WTC11 (cell line): ENCODE results near the gene FOXO3. TPM values are rescaled to one million over a fixed set of nuclear protein-coding genes. Genes with fewer than 3 reads are reported as not detected.

ENCODE experiments used
- ATAC-seq: fragments of 200-7000 bp; cut with Tn5 transposase; 2 replicates; pipeline ENCODE4 v1.10.0; 2021; ENCODE audit warnings: mild to moderate bottlenecking, moderate library complexity
- CTCF ChIA-PET: fragments of 300-600 bp; sonication (Branson Sonifier 250); formaldehyde crosslinking; loops from one replicate; lab custom pipeline; 2021; ENCODE audit warnings: antibody characterized with exemption; lab: Charles Lee
- POLR2A ChIA-PET: fragments of 350-600 bp; sonication (Branson Sonifier 250); formaldehyde crosslinking; loops from one replicate; lab custom pipeline; 2021; ENCODE audit warnings: antibody characterized with exemption; lab: Charles Lee
- DNase-seq: peaks from one replicate; pipeline ENCODE4 v3.0.0; 2021; ENCODE audit warnings: low spot score
- H3K27ac Mint-ChIP-seq: 2 replicates; pipeline ENCODE4 v1.8.0; 2021; ENCODE audit warnings: mixed read lengths
- H3K27me3 Mint-ChIP-seq: 2 replicates; pipeline ENCODE4 v1.8.0; 2021; ENCODE audit warnings: low read depth, mild to moderate bottlenecking, moderate library complexity, mixed read lengths
- H3K36me3 Mint-ChIP-seq: 2 replicates; pipeline ENCODE4 v1.8.0; 2021; ENCODE audit warnings: mixed read lengths
- H3K4me1 Mint-ChIP-seq: 2 replicates; pipeline ENCODE4 v1.8.0; 2022; ENCODE audit warnings: mixed read lengths
- H3K4me3 Mint-ChIP-seq: 2 replicates; pipeline ENCODE4 v1.8.0; 2021; ENCODE audit warnings: mild to moderate bottlenecking, moderate library complexity, mixed read lengths
- H3K9me3 Mint-ChIP-seq: 2 replicates; pipeline ENCODE4 v1.8.0; 2021; ENCODE audit warnings: mixed read lengths
- CBFB ChIP-seq: sonication (generic); formaldehyde crosslinking; IDR thresholded peaks from 2 replicates; pipeline ENCODE4 v1.8.1; 2022; ENCODE audit warnings: mild to moderate bottlenecking, low read depth, missing genetic modification reagents
- ELF4 ChIP-seq: sonication (generic); formaldehyde crosslinking; IDR thresholded peaks from 2 replicates; pipeline ENCODE4 v1.8.1; 2022; ENCODE audit warnings: low read depth, mild to moderate bottlenecking, moderate library complexity, missing genetic modification reagents
- ERG ChIP-seq: fragments of 250-450 bp; sonication (Bioruptor Pico); IDR thresholded peaks from 2 replicates; pipeline ENCODE4 v1.8.0; 2021; ENCODE audit warnings: mild to moderate bottlenecking
- ESRRA ChIP-seq: sonication (generic); formaldehyde crosslinking; IDR thresholded peaks from 2 replicates; pipeline ENCODE4 v1.8.1; 2022; ENCODE audit warnings: mild to moderate bottlenecking, missing genetic modification reagents, borderline replicate concordance
- ETV6 ChIP-seq: sonication (generic); formaldehyde crosslinking; IDR thresholded peaks from 2 replicates; pipeline ENCODE4 v1.8.1; 2022; ENCODE audit warnings: mild to moderate bottlenecking, missing genetic modification reagents
- GABPB1 ChIP-seq: sonication (generic); formaldehyde crosslinking; IDR thresholded peaks from 2 replicates; pipeline ENCODE4 v1.8.1; 2023; ENCODE audit warnings: mild to moderate bottlenecking, missing genetic modification reagents
- GRHL2 ChIP-seq: fragments of 250-450 bp; sonication (Bioruptor Pico); IDR thresholded peaks from 2 replicates; pipeline ENCODE4 v1.8.0; 2022; ENCODE audit warnings: mild to moderate bottlenecking, moderate library complexity; ENCODE audit not compliant: insufficient replicate concordance, severe bottlenecking
- HMGXB4 ChIP-seq: sonication (generic); formaldehyde crosslinking; IDR thresholded peaks from 2 replicates; pipeline ENCODE4 v1.8.1; 2023; ENCODE audit warnings: mild to moderate bottlenecking, moderate library complexity, missing genetic modification reagents
- MXD4 ChIP-seq: fragments of 250-450 bp; sonication (Bioruptor Pico); IDR thresholded peaks from 2 replicates; pipeline ENCODE4 v1.8.0; 2021; ENCODE audit warnings: mild to moderate bottlenecking, moderate library complexity, borderline replicate concordance
- NFYB ChIP-seq: sonication (generic); formaldehyde crosslinking; conservative IDR thresholded peaks from 2 replicates; pipeline ENCODE4 v1.8.0; 2022; ENCODE audit warnings: low read depth, missing genetic modification reagents
- PREB ChIP-seq: sonication (generic); formaldehyde crosslinking; IDR thresholded peaks from 2 replicates; pipeline ENCODE4 v1.8.1; 2022; ENCODE audit warnings: mild to moderate bottlenecking, missing genetic modification reagents, moderate library complexity, borderline replicate concordance
- SMAD4 ChIP-seq: sonication (generic); formaldehyde crosslinking; IDR thresholded peaks from 2 replicates; pipeline ENCODE4 v1.8.0; 2022; ENCODE audit warnings: mild to moderate bottlenecking, missing genetic modification reagents
- STAT6 ChIP-seq: sonication (generic); formaldehyde crosslinking; conservative IDR thresholded peaks from 2 replicates; pipeline ENCODE4 v1.8.1; 2023; ENCODE audit warnings: mild to moderate bottlenecking, low read depth, missing genetic modification reagents, moderate library complexity
- TCF7 ChIP-seq: sonication (generic); formaldehyde crosslinking; IDR thresholded peaks from 2 replicates; pipeline ENCODE4 v1.8.0; 2022; ENCODE audit warnings: mild to moderate bottlenecking, low read depth, missing genetic modification reagents, moderate library complexity
- ZNF416 ChIP-seq: fragments of 250-450 bp; sonication (Bioruptor Pico); IDR thresholded peaks from 2 replicates; pipeline ENCODE4 v1.9.0; 2021; ENCODE audit warnings: mild to moderate bottlenecking, inconsistent platforms
- total RNA-seq: library from RNA; stranded (reverse); gene quantifications from 3 replicates; pipeline ENCODE4 v1.2.3, GENCODE V29; 2021
- TF ChIP-seq, protein P1 (sequence below): sonication (generic); formaldehyde crosslinking; IDR thresholded peaks from 2 replicates; pipeline ENCODE4 v1.8.1; 2023; ENCODE audit warnings: mild to moderate bottlenecking, missing genetic modification reagents
- TF ChIP-seq, protein P2 (sequence below): fragments of 250-450 bp; sonication (Bioruptor Pico); IDR thresholded peaks from 2 replicates; pipeline ENCODE4 v1.9.0; 2021; ENCODE audit warnings: mild to moderate bottlenecking, borderline replicate concordance
- TF ChIP-seq, protein P3 (sequence below): sonication (generic); formaldehyde crosslinking; IDR thresholded peaks from 2 replicates; pipeline ENCODE4 v1.8.1; 2022; ENCODE audit warnings: low read depth, mild to moderate bottlenecking, moderate library complexity, missing genetic modification reagents, borderline replicate concordance

FOXO3 gene
- total RNA-seq, 1 experiment from 2014 or later = 15.6 TPM

DNA sequence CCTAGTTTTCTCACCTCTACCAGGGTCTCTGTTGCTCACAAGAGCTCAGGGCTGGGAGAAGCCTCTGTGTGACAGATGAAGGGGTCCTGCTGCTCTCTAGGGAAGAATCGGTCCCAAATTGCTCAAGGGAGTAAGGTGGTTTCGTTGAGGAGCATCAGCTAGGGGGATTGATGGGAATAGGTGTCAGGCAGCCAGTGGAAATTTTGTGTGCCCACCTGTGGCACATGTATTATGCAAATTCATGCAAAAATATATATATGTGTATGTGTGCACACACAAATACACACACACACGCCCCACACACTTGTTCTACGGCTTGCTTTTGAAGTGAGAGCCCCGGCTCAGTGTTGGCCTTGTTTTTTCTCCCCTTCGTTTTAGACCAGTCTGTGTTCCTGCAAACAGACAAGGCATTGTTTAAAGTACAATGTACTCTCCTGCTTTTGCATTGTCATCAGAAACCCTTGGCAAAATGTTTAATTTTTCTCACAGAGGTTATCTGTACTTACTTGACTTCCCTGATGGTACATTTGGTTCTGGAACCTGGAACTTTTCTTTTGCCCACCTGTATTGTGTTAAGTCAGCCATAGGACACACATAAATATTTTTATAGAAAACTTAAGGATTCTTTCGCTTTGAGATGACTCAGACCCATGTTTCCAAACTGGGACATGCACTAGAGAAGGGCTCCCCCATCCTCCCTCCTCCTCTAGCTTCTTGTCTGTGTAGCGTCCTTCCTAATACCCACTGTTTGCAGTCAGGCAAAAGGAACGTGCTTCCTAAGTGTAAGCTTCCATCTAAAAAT is 26.7 kb downstream of the FOXO3 start:
- TF ChIP-seq PREB (CRISPR knock-in tag) (no peak), MXD4 (no peak), GRHL2 (no peak), ESRRA (no peak), TCF7 (CRISPR knock-in tag) (no peak)
- ChIA-PET POLR2A (no interaction called here), CTCF (interaction anchor here (0.6 kb wide), 2 partner anchors 11 to 1165 kb away, joined by 3 to 5 read pairs; no protein-coding TSS in a partner anchor)
- DNase-seq (no peak), ATAC-seq (no peak)
- Mint-ChIP-seq H3K4me3 (no peak overlapping the region), H3K27ac (peak overlapping the region; percentile 74), H3K27me3 (no peaks in the 10 kb centered on the region), H3K9me3 (no peaks in the 10 kb centered on the region), H3K36me3 (no peaks in the 10 kb centered on the region), H3K4me1 (peaks cover 69% of the 10 kb centered on the region)

DNA sequence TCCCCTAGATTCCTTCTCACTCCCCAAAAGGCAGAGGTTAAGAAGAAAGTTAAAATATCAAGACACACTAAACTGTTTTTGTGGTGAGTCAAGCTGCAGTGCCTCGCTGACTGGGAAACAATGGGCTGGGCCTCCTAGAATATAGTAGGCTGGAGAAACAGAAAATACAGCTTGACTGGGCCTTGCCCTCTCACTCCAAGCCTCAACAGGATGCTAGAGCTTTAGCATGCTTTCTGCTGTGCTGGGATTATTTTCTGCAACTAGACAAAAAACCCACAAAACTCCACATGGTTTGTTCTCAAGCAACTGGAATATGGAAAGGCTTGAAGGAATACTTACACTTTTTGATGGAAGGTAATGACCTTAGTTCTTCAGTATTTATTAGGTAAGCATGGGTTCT is 27.9 kb downstream of the FOXO3 start:
- ChIA-PET POLR2A (interaction anchor here (0.9 kb wide), 1 partner anchor 9 kb away, joined by 3 read pairs; no protein-coding TSS in a partner anchor), CTCF (interaction anchor here (0.5 to 1.2 kb wide), 4 partner anchors 16 to 305 kb away, joined by 3 read pairs; no protein-coding TSS in a partner anchor)
- Mint-ChIP-seq H3K27ac (peak overlapping the region; percentile 99), H3K27me3 (no peaks in the 10 kb centered on the region), H3K4me1 (peaks cover 68% of the 10 kb centered on the region), H3K36me3 (no peaks in the 10 kb centered on the region), H3K9me3 (no peaks in the 10 kb centered on the region), H3K4me3 (peak overlapping the region; percentile 46)
- no peak for DNase-seq
- ATAC-seq = no peak
- TF ChIP-seq, protein P1, sequence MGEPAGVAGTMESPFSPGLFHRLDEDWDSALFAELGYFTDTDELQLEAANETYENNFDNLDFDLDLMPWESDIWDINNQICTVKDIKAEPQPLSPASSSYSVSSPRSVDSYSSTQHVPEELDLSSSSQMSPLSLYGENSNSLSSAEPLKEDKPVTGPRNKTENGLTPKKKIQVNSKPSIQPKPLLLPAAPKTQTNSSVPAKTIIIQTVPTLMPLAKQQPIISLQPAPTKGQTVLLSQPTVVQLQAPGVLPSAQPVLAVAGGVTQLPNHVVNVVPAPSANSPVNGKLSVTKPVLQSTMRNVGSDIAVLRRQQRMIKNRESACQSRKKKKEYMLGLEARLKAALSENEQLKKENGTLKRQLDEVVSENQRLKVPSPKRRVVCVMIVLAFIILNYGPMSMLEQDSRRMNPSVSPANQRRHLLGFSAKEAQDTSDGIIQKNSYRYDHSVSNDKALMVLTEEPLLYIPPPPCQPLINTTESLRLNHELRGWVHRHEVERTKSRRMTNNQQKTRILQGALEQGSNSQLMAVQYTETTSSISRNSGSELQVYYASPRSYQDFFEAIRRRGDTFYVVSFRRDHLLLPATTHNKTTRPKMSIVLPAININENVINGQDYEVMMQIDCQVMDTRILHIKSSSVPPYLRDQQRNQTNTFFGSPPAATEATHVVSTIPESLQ (CRISPR knock-in tag) = no peak
- TF ChIP-seq, protein P2, sequence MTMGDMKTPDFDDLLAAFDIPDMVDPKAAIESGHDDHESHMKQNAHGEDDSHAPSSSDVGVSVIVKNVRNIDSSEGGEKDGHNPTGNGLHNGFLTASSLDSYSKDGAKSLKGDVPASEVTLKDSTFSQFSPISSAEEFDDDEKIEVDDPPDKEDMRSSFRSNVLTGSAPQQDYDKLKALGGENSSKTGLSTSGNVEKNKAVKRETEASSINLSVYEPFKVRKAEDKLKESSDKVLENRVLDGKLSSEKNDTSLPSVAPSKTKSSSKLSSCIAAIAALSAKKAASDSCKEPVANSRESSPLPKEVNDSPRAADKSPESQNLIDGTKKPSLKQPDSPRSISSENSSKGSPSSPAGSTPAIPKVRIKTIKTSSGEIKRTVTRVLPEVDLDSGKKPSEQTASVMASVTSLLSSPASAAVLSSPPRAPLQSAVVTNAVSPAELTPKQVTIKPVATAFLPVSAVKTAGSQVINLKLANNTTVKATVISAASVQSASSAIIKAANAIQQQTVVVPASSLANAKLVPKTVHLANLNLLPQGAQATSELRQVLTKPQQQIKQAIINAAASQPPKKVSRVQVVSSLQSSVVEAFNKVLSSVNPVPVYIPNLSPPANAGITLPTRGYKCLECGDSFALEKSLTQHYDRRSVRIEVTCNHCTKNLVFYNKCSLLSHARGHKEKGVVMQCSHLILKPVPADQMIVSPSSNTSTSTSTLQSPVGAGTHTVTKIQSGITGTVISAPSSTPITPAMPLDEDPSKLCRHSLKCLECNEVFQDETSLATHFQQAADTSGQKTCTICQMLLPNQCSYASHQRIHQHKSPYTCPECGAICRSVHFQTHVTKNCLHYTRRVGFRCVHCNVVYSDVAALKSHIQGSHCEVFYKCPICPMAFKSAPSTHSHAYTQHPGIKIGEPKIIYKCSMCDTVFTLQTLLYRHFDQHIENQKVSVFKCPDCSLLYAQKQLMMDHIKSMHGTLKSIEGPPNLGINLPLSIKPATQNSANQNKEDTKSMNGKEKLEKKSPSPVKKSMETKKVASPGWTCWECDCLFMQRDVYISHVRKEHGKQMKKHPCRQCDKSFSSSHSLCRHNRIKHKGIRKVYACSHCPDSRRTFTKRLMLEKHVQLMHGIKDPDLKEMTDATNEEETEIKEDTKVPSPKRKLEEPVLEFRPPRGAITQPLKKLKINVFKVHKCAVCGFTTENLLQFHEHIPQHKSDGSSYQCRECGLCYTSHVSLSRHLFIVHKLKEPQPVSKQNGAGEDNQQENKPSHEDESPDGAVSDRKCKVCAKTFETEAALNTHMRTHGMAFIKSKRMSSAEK (CRISPR knock-in tag) = no peak
- TF ChIP-seq ELF4 (CRISPR knock-in tag) (no peak), ZNF416 (CRISPR knock-in tag) (no peak), CBFB (CRISPR knock-in tag) (no peak), GABPB1 (CRISPR knock-in tag) (no peak), NFYB (CRISPR knock-in tag) (no peak), SMAD4 (no peak), ERG (CRISPR knock-in tag) (no peak), HMGXB4 (CRISPR knock-in tag) (no peak), ETV6 (CRISPR knock-in tag) (no peak), STAT6 (CRISPR knock-in tag) (no peak)
- TF ChIP-seq, protein P3, sequence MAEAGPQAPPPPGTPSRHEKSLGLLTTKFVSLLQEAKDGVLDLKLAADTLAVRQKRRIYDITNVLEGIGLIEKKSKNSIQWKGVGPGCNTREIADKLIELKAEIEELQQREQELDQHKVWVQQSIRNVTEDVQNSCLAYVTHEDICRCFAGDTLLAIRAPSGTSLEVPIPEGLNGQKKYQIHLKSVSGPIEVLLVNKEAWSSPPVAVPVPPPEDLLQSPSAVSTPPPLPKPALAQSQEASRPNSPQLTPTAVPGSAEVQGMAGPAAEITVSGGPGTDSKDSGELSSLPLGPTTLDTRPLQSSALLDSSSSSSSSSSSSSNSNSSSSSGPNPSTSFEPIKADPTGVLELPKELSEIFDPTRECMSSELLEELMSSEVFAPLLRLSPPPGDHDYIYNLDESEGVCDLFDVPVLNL (CRISPR knock-in tag) = no peak
